Gastroesophageal sphincter (tissue), 4 donors: ENCODE data around the gene ZFAND2A. TPM values are rescaled to one million over a fixed set of nuclear protein-coding genes. Genes with fewer than 3 reads are reported as not detected.

Experiments
- ATAC-seq: fragments of 150-250 bp; one replicate; pipeline ENCODE4 v1.9.1; 2016; ENCODE audit warnings: mild to moderate bottlenecking, moderate library complexity
- H3K27ac ChIP-seq, 4 donors: fragments of 200-600 bp; sonication (generic) in 3 of 4; 1 replicate in 3 of 4; 2 replicates in 1 of 4; pipeline ENCODE4 v1.5.1; 2016 to 2019
- H3K27me3 ChIP-seq: fragments of 200-600 bp; sonication (generic); one replicate; pipeline ENCODE4 v1.5.1; 2019
- H3K36me3 ChIP-seq, 2 donors: fragments of 200-600 bp; sonication (generic); one replicate each; pipeline ENCODE4 v1.5.1; 2019; ENCODE audit warnings: control low read depth in 1 of 2
- H3K4me1 ChIP-seq, 3 donors: fragments of 200-600 bp; sonication (generic); 1 replicate in 2 of 3; 2 replicates in 1 of 3; pipeline ENCODE4 v1.5.1; 2016 to 2019; ENCODE audit warnings: control low read depth in 2 of 3
- H3K4me3 ChIP-seq, 2 donors: fragments of 200-600 bp; sonication (generic); one replicate each; pipeline ENCODE4 v1.5.1; 2019; ENCODE audit warnings: mild to moderate bottlenecking in 1 of 2, moderate library complexity in 1 of 2
- H3K9me3 ChIP-seq, 3 donors: fragments of 200-600 bp; sonication (generic); one replicate each; pipeline ENCODE4 v1.5.1; 2017 to 2019; ENCODE audit warnings: control low read depth in 2 of 3
- EP300 ChIP-seq: sonication (generic); formaldehyde crosslinking; IDR thresholded peaks from one replicate; pipeline ENCODE4 v1.6.1; 2017; ENCODE audit warnings: antibody characterized with exemption, mild to moderate bottlenecking
- POLR2A ChIP-seq, 2 donors: fragments of 450-650 bp; IDR thresholded peaks; one replicate each; pipeline ENCODE4 v1.6.1; 2017; ENCODE audit warnings: antibody characterized with exemption in 2 of 2, mild to moderate bottlenecking in 2 of 2, moderate library complexity in 1 of 2
- POLR2AphosphoS5 ChIP-seq: sonication (generic); formaldehyde crosslinking; IDR thresholded peaks from one replicate; pipeline ENCODE4 v1.6.1; 2017; ENCODE audit warnings: antibody characterized with exemption
- WGBS, 2 donors: methylation state at CpG; one replicate each; pipeline ENCODE4 v1.1.5; 2018; ENCODE audit warnings: low coverage in 1 of 2; 5-methylcytosine and 5-hydroxymethylcytosine counted together
- total RNA-seq, 4 donors: library from RNA; depleted of rRNA; stranded (reverse); fragments of >200 nt; gene quantifications; one replicate each; pipeline ENCODE4 v1.1.0, GENCODE V29; 2016
- TF ChIP-seq, protein P1 (sequence below), 4 experiments: fragments of 200-600 bp in 2 of 4; fragments of 450-650 bp in 2 of 4; sonication (generic) in 1 of 4; IDR thresholded peaks; one replicate each; pipeline ENCODE4 v1.5.1; 2017 to 2019; ENCODE audit warnings: antibody characterized with exemption in 4 of 4, mild to moderate bottlenecking in 2 of 4, moderate library complexity in 2 of 4

The ZFAND2A gene
- total RNA-seq, 4 donors from 2014 or later, result 19.1 to 28.0 (median 24.0) TPM

- TF ChIP-seq EP300, result no peak
- TF ChIP-seq POLR2A (IDR thresholded peaks at IDR 0.05), result no peak
- TF ChIP-seq, protein P1, sequence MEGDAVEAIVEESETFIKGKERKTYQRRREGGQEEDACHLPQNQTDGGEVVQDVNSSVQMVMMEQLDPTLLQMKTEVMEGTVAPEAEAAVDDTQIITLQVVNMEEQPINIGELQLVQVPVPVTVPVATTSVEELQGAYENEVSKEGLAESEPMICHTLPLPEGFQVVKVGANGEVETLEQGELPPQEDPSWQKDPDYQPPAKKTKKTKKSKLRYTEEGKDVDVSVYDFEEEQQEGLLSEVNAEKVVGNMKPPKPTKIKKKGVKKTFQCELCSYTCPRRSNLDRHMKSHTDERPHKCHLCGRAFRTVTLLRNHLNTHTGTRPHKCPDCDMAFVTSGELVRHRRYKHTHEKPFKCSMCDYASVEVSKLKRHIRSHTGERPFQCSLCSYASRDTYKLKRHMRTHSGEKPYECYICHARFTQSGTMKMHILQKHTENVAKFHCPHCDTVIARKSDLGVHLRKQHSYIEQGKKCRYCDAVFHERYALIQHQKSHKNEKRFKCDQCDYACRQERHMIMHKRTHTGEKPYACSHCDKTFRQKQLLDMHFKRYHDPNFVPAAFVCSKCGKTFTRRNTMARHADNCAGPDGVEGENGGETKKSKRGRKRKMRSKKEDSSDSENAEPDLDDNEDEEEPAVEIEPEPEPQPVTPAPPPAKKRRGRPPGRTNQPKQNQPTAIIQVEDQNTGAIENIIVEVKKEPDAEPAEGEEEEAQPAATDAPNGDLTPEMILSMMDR (IDR thresholded peaks at IDR 0.05), result no peak
- TF ChIP-seq POLR2AphosphoS5, result no peak
- Histone ChIP-seq H3K27ac (no peak overlapping the region), H3K27me3 (no peaks in the 10 kb centered on the region), H3K4me3 (no peak overlapping the region), H3K4me1 (peaks cover 0 to 2% (median 0%) of the 10 kb centered on the region in 3 donors), H3K36me3 (peaks cover 0 to 20% of the 10 kb centered on the region in 2 donors), H3K9me3 (no peaks in the 10 kb centered on the region)
- WGBS, 2 donors, result 93% methylated on average over 12 of the region's 26 CpGs; no CpG with 5 or more reads in 1 of the 2 donors
- no peak for ATAC-seq
These were observed 29.7 kb downstream of the ZFAND2A start for GRCh38 chr7:1130021-1130990.

DNA sequence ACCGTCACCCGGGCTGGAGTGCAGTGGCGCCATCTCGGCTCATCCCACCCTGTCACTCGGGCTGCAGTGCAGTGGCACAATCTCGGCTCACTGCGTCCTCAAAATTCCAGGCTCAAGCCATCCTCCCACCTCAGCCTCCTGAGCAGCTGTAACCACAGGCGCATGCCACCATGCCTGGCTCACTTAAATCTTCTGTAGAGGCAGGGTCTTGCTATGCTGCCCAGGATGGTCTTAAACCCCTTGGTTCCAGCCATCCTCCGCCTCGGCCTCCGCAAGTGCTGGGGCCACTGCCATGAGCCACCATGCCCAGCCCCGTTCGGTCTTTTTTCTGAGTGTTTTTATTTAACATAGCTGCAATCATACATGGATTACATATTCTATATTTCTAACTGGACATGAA lies 30.6 kb downstream of the ZFAND2A start:
- Histone ChIP-seq H3K27me3 (no peaks in the 10 kb centered on the region), H3K9me3 (no peaks in the 10 kb centered on the region), H3K36me3 (peaks cover 0 to 20% of the 10 kb centered on the region in 2 donors), H3K27ac (no peak overlapping the region), H3K4me3 (no peak overlapping the region), H3K4me1 (peaks cover 0 to 11% (median 6%) of the 10 kb centered on the region in 3 donors)
- 92 to 97% methylated on average over 6 to 13 of the region's 13 CpGs for WGBS, 2 donors
- TF ChIP-seq, protein P1 (IDR thresholded peaks at IDR 0.05), result no peak
- TF ChIP-seq EP300, result no peak
- no peak for ATAC-seq

DNA sequence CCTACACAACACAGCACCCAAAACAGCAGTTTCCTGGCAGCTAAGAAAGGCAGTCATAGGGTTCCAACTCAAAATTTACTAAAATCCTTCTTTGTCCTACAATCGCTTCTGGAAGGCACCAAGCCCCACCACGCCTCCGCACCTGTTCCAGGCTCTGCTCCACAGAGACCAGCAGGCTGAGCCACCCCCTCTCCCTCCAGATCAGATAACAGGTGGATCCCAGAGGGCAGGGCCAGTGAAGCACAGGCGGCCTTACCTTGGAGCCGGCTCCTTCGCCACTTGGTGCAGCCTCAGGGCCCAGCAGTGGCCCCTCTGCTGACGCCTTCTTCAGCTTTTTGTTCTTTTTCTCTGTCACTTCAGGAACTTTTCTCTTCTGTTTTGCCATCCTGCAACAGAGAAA lies 33.0 kb downstream of the ZFAND2A start:
- no peak overlapping the region for H3K4me3 ChIP-seq
- H3K9me3 ChIP-seq, result no peaks in the 10 kb centered on the region
- H3K4me1 ChIP-seq, result peaks cover 0 to 30% (median 13%) of the 10 kb centered on the region in 3 donors
- no peaks in the 10 kb centered on the region for H3K27me3 ChIP-seq
- no peak overlapping the region for H3K27ac ChIP-seq
- WGBS, 2 donors, result 90% methylated on average over 7 of the region's 7 CpGs; no CpG with 5 or more reads in 1 of the 2 donors
- TF ChIP-seq, protein P1 (IDR thresholded peaks at IDR 0.05), result no peak
- TF ChIP-seq POLR2A (IDR thresholded peaks at IDR 0.05), result no peak
- H3K36me3 ChIP-seq, result peaks cover 0 to 20% of the 10 kb centered on the region in 2 donors
- no peak for ATAC-seq

GRCh38 chr7:1125603-1125969 lies 34.4 kb downstream of the ZFAND2A start:
- H3K4me3 ChIP-seq, result no peak overlapping the region
- H3K36me3 ChIP-seq, result peaks cover 0 to 20% of the 10 kb centered on the region in 2 donors
- H3K27me3 ChIP-seq, result no peaks in the 10 kb centered on the region
- peak overlapping the region in 1 of 4 donors; percentile 87 for H3K27ac ChIP-seq
- no peak for ATAC-seq
- no peaks in the 10 kb centered on the region for H3K9me3 ChIP-seq
- TF ChIP-seq POLR2AphosphoS5 (no peak), EP300 (no peak), POLR2A (IDR thresholded peaks at IDR 0.05) (no peak)
- TF ChIP-seq, protein P1 (IDR thresholded peaks at IDR 0.05), result no peak
- peaks cover 0 to 30% (median 13%) of the 10 kb centered on the region in 3 donors for H3K4me1 ChIP-seq
- 91 to 94% methylated on average over 12 to 16 of the region's 16 CpGs for WGBS, 2 donors
